Naive B cell (primary cell): ENCODE data around the gene ZNF423. TPM values are rescaled to one million over a fixed set of nuclear protein-coding genes. Genes with fewer than 3 reads are reported as not detected.

Source experiments
- ATAC-seq, 2 donors: fragments of 150-1000 bp; cut with Tn5 transposase; 2 replicates each; pipeline ENCODE4 v1.10.0; 2021; ENCODE audit warnings: low read depth in 2 of 2, mild to moderate bottlenecking in 2 of 2, moderate library complexity in 2 of 2
- DNase-seq: peaks from one replicate; pipeline ENCODE4 v3.0.0; 2022
- H3K27ac Mint-ChIP-seq, 6 donors: one replicate each; pipeline ENCODE4 v1.8.0; 2020 to 2022; ENCODE audit warnings: mild to moderate bottlenecking in 6 of 6, mixed read lengths in 6 of 6, moderate library complexity in 5 of 6, inconsistent platforms in 2 of 6
- H3K27me3 Mint-ChIP-seq, 3 donors: one replicate each; pipeline ENCODE4 v1.8.0; 2021 to 2022; ENCODE audit warnings: mixed read lengths in 3 of 3, mild to moderate bottlenecking in 1 of 3
- H3K36me3 Mint-ChIP-seq, 2 donors: one replicate each; pipeline ENCODE4 v1.8.0; 2020 to 2022; ENCODE audit warnings: mixed read lengths in 2 of 2, inconsistent platforms in 1 of 2, mild to moderate bottlenecking in 1 of 2
- H3K4me1 Mint-ChIP-seq, 3 donors: one replicate each; pipeline ENCODE4 v1.8.0; 2020 to 2022; ENCODE audit warnings: mixed read lengths in 3 of 3, inconsistent platforms in 1 of 3, mild to moderate bottlenecking in 1 of 3, moderate library complexity in 1 of 3
- H3K4me3 Mint-ChIP-seq, 8 donors: one replicate each; pipeline ENCODE4 v1.8.0; 2020 to 2022; ENCODE audit warnings: mild to moderate bottlenecking in 8 of 8, mixed read lengths in 8 of 8, moderate library complexity in 8 of 8, inconsistent platforms in 2 of 8
- H3K9me3 Mint-ChIP-seq, 7 donors: one replicate each; pipeline ENCODE4 v1.8.0; 2020 to 2022; ENCODE audit warnings: mixed read lengths in 7 of 7, mild to moderate bottlenecking in 5 of 7, inconsistent platforms in 2 of 7, moderate library complexity in 1 of 7
- polyA plus RNA-seq, 6 donors: library from polyadenylated mRNA; unstranded; fragments of 300-500 nt; fragmentation: Illumina TruSeq; gene quantifications; one replicate each; pipeline ENCODE4 v1.2.3, GENCODE V29; 2021; ENCODE audit warnings: low read depth in 6 of 6

The ZNF423 gene
- polyA plus RNA-seq, 6 donors from 2014 or later, result not detected

- no peaks in the 10 kb centered on the region for H3K36me3 Mint-ChIP-seq
Measured at GRCh38 chr16:49716339-49716934, 139.5 kb downstream of the ZNF423 start.

GRCh38 chr16:49713770-49714169 lies 142.1 kb downstream of the ZNF423 start:
- Mint-ChIP-seq H3K4me3 (no peak overlapping the region), H3K36me3 (no peaks in the 10 kb centered on the region), H3K27ac (no peak overlapping the region), H3K9me3 (no peaks in the 10 kb centered on the region), H3K27me3 (peaks cover 0 to 1% (median 0%) of the 10 kb centered on the region in 3 donors), H3K4me1 (no peaks in the 10 kb centered on the region)
- no peak for DNase-seq
- ATAC-seq, result no peak

More at GRCh38 chr16:49716339-49716934, 139.5 kb downstream of the ZNF423 start:
- H3K4me3 Mint-ChIP-seq, result no peak overlapping the region
- H3K27ac Mint-ChIP-seq, result no peak overlapping the region
- DNase-seq, result no peak
- no peaks in the 10 kb centered on the region for H3K9me3 Mint-ChIP-seq
- no peak for ATAC-seq
- no peaks in the 10 kb centered on the region for H3K27me3 Mint-ChIP-seq
- no peaks in the 10 kb centered on the region for H3K4me1 Mint-ChIP-seq

- H3K36me3 Mint-ChIP-seq, result no peaks in the 10 kb centered on the region
- DNase-seq (no peak), ATAC-seq (no peak)
- no peak overlapping the region for H3K4me3 Mint-ChIP-seq
- peaks cover 0 to 7% (median 0%) of the 10 kb centered on the region in 3 donors for H3K27me3 Mint-ChIP-seq
- H3K9me3 Mint-ChIP-seq, result no peaks in the 10 kb centered on the region
- H3K27ac Mint-ChIP-seq, result no peak overlapping the region
- H3K4me1 Mint-ChIP-seq, result no peaks in the 10 kb centered on the region
Measured at GRCh38 chr16:49712542-49712941, 143.4 kb downstream of the ZNF423 start.

GRCh38 chr16:49712106-49712505 lies 143.8 kb downstream of the ZNF423 start:
- Mint-ChIP-seq H3K36me3 (no peaks in the 10 kb centered on the region), H3K4me3 (no peak overlapping the region), H3K4me1 (no peaks in the 10 kb centered on the region), H3K27ac (peak overlapping the region in 1 of 6 donors; percentile 38), H3K27me3 (peaks cover 0 to 7% (median 0%) of the 10 kb centered on the region in 3 donors), H3K9me3 (no peaks in the 10 kb centered on the region)
- DNase-seq (no peak), ATAC-seq (no peak)

- ATAC-seq, result no peak
- H3K4me1 Mint-ChIP-seq, result no peaks in the 10 kb centered on the region
- H3K4me3 Mint-ChIP-seq, result no peak overlapping the region
- peaks cover 0 to 5% (median 0%) of the 10 kb centered on the region in 7 donors for H3K9me3 Mint-ChIP-seq
- DNase-seq, result no peak
- H3K36me3 Mint-ChIP-seq, result no peaks in the 10 kb centered on the region
- H3K27me3 Mint-ChIP-seq, result peaks cover 0 to 7% (median 0%) of the 10 kb centered on the region in 3 donors
- H3K27ac Mint-ChIP-seq, result no peak overlapping the region
Measured at GRCh38 chr16:49709057-49709456, 146.9 kb downstream of the ZNF423 start.

- Mint-ChIP-seq H3K4me3 (no peak overlapping the region), H3K4me1 (no peaks in the 10 kb centered on the region), H3K9me3 (peaks cover 0 to 5% (median 0%) of the 10 kb centered on the region in 7 donors), H3K27ac (no peak overlapping the region), H3K36me3 (no peaks in the 10 kb centered on the region), H3K27me3 (peaks cover 0 to 7% (median 0%) of the 10 kb centered on the region in 3 donors)
- no peak for ATAC-seq
- no peak for DNase-seq
Measured at GRCh38 chr16:49708491-49708890, 147.4 kb downstream of the ZNF423 start.

GRCh38 chr16:49706620-49707355 lies 149.1 kb downstream of the ZNF423 start:
- DNase-seq (no peak), ATAC-seq (no peak)
- Mint-ChIP-seq H3K4me3 (peak overlapping the region in 1 of 8 donors; percentile 60), H3K9me3 (peaks cover 0 to 5% (median 0%) of the 10 kb centered on the region in 7 donors), H3K36me3 (no peaks in the 10 kb centered on the region), H3K27ac (peak overlapping the region in 1 of 6 donors; percentile 70), H3K4me1 (no peaks in the 10 kb centered on the region), H3K27me3 (peaks cover 0 to 7% (median 0%) of the 10 kb centered on the region in 3 donors)

- DNase-seq, result no peak
- H3K27me3 Mint-ChIP-seq, result peaks cover 0 to 7% (median 0%) of the 10 kb centered on the region in 3 donors
- H3K27ac Mint-ChIP-seq, result no peak overlapping the region
- H3K36me3 Mint-ChIP-seq, result no peaks in the 10 kb centered on the region
- H3K4me1 Mint-ChIP-seq, result peaks cover 0 to 3% (median 0%) of the 10 kb centered on the region in 3 donors
- H3K4me3 Mint-ChIP-seq, result no peak overlapping the region
- peaks cover 0 to 5% (median 0%) of the 10 kb centered on the region in 7 donors for H3K9me3 Mint-ChIP-seq
- ATAC-seq, result no peak
Measured at GRCh38 chr16:49704586-49705155, 151.2 kb downstream of the ZNF423 start.

- Mint-ChIP-seq H3K27me3 (peaks cover 0 to 15% (median 7%) of the 10 kb centered on the region in 3 donors), H3K36me3 (no peaks in the 10 kb centered on the region), H3K4me3 (no peak overlapping the region), H3K4me1 (peaks cover 0 to 3% (median 0%) of the 10 kb centered on the region in 3 donors), H3K27ac (no peak overlapping the region), H3K9me3 (peaks cover 0 to 5% (median 0%) of the 10 kb centered on the region in 7 donors)
- DNase-seq (no peak), ATAC-seq (no peak)
Measured at GRCh38 chr16:49703483-49703882, 152.4 kb downstream of the ZNF423 start.

- ATAC-seq, result no peak
- peaks cover 0 to 5% (median 0%) of the 10 kb centered on the region in 7 donors for H3K9me3 Mint-ChIP-seq
- peaks cover 0 to 17% (median 12%) of the 10 kb centered on the region in 3 donors for H3K27me3 Mint-ChIP-seq
- no peak overlapping the region for H3K4me3 Mint-ChIP-seq
- no peak for DNase-seq
- peaks cover 0 to 3% (median 0%) of the 10 kb centered on the region in 3 donors for H3K4me1 Mint-ChIP-seq
- H3K36me3 Mint-ChIP-seq, result no peaks in the 10 kb centered on the region
- H3K27ac Mint-ChIP-seq, result no peak overlapping the region
Measured at GRCh38 chr16:49701789-49702494, 154.0 kb downstream of the ZNF423 start.

GRCh38 chr16:49701065-49701685 lies 154.7 kb downstream of the ZNF423 start:
- H3K4me3 Mint-ChIP-seq, result no peak overlapping the region
- peaks cover 0 to 3% (median 0%) of the 10 kb centered on the region in 3 donors for H3K4me1 Mint-ChIP-seq
- DNase-seq (no peak), ATAC-seq (no peak)
- H3K27me3 Mint-ChIP-seq, result peaks cover 0 to 17% (median 12%) of the 10 kb centered on the region in 3 donors
- H3K27ac Mint-ChIP-seq, result peak overlapping the region in 1 of 6 donors; percentile 4
- no peaks in the 10 kb centered on the region for H3K36me3 Mint-ChIP-seq
- peaks cover 0 to 4% (median 0%) of the 10 kb centered on the region in 7 donors for H3K9me3 Mint-ChIP-seq

- no peak overlapping the region for H3K27ac Mint-ChIP-seq
- ATAC-seq (no peak), DNase-seq (no peak)
- peak overlapping the region in 1 of 8 donors; percentile 42 for H3K4me3 Mint-ChIP-seq
- H3K27me3 Mint-ChIP-seq, result peaks cover 0 to 17% (median 12%) of the 10 kb centered on the region in 3 donors
- H3K36me3 Mint-ChIP-seq, result no peaks in the 10 kb centered on the region
- H3K9me3 Mint-ChIP-seq, result peaks cover 0 to 4% (median 0%) of the 10 kb centered on the region in 7 donors
- peaks cover 0 to 3% (median 0%) of the 10 kb centered on the region in 3 donors for H3K4me1 Mint-ChIP-seq
Measured at GRCh38 chr16:49700251-49701064, 155.5 kb downstream of the ZNF423 start.
